Measurements from ENCODE around the gene DDX41. TPM values are rescaled to one million over a fixed set of nuclear protein-coding genes. Genes with fewer than 3 reads are reported as not detected.

DDX41 gene
- total RNA-seq, 1 experiment from 2014 or later = 136 TPM

DNA sequence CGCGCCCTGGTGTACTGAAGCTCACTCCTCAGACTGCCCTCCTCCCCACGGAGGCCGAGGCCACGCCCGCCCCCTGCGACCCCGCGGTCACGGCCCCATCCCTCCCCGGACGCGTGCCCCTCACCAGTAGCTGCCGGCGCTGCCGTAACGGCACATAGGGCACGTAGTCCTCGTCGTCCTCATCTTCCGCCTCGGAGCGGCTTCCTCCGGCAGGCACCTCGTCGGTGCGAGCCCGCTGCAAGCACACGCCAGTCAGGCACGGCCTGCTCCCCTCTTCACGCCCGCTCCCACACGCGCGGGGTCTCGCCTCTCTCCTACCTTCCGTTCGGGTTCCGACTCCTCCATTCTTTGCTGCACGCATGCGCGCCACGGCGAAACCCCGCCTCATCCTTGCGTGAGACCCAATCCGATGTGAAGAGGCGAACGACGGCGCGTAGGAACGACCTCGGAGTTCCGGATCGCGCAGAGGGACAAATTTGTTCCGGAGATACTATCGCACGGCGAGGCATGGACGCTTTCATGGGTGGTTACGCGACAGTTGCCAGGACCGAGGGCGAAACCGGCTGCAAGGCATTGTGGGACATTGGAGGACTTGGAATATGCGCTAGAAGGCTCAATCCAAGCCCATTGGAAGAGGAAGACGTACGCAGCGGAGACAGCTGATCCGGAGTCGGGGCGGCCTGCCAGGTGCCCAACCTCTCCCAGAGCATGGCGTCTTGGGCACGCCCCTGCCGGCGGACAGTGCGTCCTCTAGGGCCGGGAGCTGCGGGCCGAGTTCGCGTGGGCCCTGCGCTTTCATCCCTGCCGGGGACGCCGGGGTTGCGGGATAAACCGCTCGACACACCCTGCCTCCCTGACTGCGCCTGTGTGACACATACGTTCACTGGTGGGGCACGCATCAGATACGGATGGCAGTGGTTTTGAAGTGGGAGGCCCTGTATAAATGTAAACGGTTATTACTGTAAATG, at the start of gene DDX41 (continued):
- TF ChIP-seq, protein P1, sequence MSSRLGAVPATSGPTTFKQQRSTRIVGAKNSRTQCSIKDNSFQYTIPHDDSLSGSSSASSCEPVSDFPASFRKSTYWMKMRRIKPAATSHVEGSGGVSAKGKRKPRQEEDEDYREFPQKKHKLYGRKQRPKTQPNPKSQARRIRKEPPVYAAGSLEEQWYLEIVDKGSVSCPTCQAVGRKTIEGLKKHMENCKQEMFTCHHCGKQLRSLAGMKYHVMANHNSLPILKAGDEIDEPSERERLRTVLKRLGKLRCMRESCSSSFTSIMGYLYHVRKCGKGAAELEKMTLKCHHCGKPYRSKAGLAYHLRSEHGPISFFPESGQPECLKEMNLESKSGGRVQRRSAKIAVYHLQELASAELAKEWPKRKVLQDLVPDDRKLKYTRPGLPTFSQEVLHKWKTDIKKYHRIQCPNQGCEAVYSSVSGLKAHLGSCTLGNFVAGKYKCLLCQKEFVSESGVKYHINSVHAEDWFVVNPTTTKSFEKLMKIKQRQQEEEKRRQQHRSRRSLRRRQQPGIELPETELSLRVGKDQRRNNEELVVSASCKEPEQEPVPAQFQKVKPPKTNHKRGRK (CRISPR knock-in tag; IDR thresholded peaks at IDR 0.05; ENCODE audit: borderline replicate concordance) = no peak
- TF ChIP-seq HMGA2 (CRISPR knock-in tag; IDR thresholded peaks at IDR 0.05) = no peak
- no peak for TF ChIP-seq SMAD4 (CRISPR knock-in tag; IDR thresholded peaks at IDR 0.05)
- TF ChIP-seq NFE2L1 (CRISPR knock-in tag; IDR thresholded peaks at IDR 0.05) = peak; percentile 71; the same call in 1 of the 2 replicates
- TF ChIP-seq, protein P2, sequence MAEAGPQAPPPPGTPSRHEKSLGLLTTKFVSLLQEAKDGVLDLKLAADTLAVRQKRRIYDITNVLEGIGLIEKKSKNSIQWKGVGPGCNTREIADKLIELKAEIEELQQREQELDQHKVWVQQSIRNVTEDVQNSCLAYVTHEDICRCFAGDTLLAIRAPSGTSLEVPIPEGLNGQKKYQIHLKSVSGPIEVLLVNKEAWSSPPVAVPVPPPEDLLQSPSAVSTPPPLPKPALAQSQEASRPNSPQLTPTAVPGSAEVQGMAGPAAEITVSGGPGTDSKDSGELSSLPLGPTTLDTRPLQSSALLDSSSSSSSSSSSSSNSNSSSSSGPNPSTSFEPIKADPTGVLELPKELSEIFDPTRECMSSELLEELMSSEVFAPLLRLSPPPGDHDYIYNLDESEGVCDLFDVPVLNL (CRISPR knock-in tag; IDR thresholded peaks at IDR 0.05; ENCODE audit: borderline replicate concordance, low read depth) = peak; percentile 55; the same call in 1 of the 2 replicates
- TF ChIP-seq, protein P3, sequence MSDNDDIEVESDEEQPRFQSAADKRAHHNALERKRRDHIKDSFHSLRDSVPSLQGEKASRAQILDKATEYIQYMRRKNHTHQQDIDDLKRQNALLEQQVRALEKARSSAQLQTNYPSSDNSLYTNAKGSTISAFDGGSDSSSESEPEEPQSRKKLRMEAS (CRISPR knock-in tag; IDR thresholded peaks at IDR 0.05) = peak; percentile 96
- TF ChIP-seq ZNF232 (CRISPR knock-in tag; IDR thresholded peaks at IDR 0.05) = peak; percentile 88; the same call in 1 of the 2 replicates

DNA sequence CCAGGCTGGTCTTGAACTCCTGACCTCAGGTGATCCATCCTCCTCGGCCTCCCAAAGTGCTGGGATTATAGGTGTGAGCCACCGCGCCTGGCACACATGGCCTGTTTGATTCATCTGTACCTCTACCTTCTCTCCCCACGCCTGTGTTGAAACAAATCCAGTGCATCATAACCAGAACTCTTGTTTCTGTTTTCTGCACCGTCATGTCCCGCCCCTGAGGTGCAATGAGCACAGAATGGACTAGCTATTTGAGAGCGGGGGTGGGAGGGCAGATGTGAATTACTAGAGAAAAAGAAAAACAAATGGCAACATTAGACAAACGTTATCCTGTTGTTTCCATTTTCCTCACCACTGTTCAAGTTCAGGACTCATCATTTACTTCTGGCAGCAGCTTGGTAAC, 48.3 kb upstream of the DDX41 start:
- POLR2A ChIA-PET = no interaction called here
- H3K27ac Mint-ChIP-seq = no peak overlapping the region
- H3K27me3 Mint-ChIP-seq (ENCODE audit: low read depth) = peaks cover 43% of the 10 kb centered on the region
- H3K36me3 Mint-ChIP-seq = peaks cover 12% of the 10 kb centered on the region
- CTCF ChIA-PET = no interaction called here
- DNase-seq (ENCODE audit: low spot score) (no peak), ATAC-seq (no peak)
- no peak overlapping the region for H3K4me3 Mint-ChIP-seq
- peaks cover 24% of the 10 kb centered on the region for H3K9me3 Mint-ChIP-seq
- H3K4me1 Mint-ChIP-seq = peaks cover 2% of the 10 kb centered on the region; the same call in 1 of the 2 replicates
- TF ChIP-seq RELA (CRISPR knock-in tag; IDR thresholded peaks at IDR 0.05; ENCODE audit: borderline replicate concordance) = no peak
- TF ChIP-seq ELF4 (CRISPR knock-in tag; IDR thresholded peaks at IDR 0.05; ENCODE audit: low read depth) = no peak
- TF ChIP-seq, protein P2 (CRISPR knock-in tag; IDR thresholded peaks at IDR 0.05; ENCODE audit: borderline replicate concordance, low read depth) = no peak
- TF ChIP-seq, protein P1 (CRISPR knock-in tag; IDR thresholded peaks at IDR 0.05; ENCODE audit: borderline replicate concordance) = no peak
- TF ChIP-seq ZNF121 (CRISPR knock-in tag; IDR thresholded peaks at IDR 0.05) = no peak
- TF ChIP-seq, protein P4, sequence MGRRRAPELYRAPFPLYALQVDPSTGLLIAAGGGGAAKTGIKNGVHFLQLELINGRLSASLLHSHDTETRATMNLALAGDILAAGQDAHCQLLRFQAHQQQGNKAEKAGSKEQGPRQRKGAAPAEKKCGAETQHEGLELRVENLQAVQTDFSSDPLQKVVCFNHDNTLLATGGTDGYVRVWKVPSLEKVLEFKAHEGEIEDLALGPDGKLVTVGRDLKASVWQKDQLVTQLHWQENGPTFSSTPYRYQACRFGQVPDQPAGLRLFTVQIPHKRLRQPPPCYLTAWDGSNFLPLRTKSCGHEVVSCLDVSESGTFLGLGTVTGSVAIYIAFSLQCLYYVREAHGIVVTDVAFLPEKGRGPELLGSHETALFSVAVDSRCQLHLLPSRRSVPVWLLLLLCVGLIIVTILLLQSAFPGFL (CRISPR knock-in tag; IDR thresholded peaks at IDR 0.05; ENCODE audit: borderline replicate concordance) = no peak
- TF ChIP-seq, protein P5, sequence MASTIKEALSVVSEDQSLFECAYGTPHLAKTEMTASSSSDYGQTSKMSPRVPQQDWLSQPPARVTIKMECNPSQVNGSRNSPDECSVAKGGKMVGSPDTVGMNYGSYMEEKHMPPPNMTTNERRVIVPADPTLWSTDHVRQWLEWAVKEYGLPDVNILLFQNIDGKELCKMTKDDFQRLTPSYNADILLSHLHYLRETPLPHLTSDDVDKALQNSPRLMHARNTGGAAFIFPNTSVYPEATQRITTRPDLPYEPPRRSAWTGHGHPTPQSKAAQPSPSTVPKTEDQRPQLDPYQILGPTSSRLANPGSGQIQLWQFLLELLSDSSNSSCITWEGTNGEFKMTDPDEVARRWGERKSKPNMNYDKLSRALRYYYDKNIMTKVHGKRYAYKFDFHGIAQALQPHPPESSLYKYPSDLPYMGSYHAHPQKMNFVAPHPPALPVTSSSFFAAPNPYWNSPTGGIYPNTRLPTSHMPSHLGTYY (CRISPR knock-in tag; IDR thresholded peaks at IDR 0.05) = no peak
- TF ChIP-seq FOXK1 (CRISPR knock-in tag; IDR thresholded peaks at IDR 0.05) = no peak
- TF ChIP-seq ZNF317 (CRISPR knock-in tag; IDR thresholded peaks at IDR 0.05; ENCODE audit: borderline replicate concordance, low read depth) = no peak
- TF ChIP-seq, protein P6, sequence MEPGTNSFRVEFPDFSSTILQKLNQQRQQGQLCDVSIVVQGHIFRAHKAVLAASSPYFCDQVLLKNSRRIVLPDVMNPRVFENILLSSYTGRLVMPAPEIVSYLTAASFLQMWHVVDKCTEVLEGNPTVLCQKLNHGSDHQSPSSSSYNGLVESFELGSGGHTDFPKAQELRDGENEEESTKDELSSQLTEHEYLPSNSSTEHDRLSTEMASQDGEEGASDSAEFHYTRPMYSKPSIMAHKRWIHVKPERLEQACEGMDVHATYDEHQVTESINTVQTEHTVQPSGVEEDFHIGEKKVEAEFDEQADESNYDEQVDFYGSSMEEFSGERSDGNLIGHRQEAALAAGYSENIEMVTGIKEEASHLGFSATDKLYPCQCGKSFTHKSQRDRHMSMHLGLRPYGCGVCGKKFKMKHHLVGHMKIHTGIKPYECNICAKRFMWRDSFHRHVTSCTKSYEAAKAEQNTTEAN (CRISPR knock-in tag; IDR thresholded peaks at IDR 0.05) = no peak
- TF ChIP-seq, protein P7, sequence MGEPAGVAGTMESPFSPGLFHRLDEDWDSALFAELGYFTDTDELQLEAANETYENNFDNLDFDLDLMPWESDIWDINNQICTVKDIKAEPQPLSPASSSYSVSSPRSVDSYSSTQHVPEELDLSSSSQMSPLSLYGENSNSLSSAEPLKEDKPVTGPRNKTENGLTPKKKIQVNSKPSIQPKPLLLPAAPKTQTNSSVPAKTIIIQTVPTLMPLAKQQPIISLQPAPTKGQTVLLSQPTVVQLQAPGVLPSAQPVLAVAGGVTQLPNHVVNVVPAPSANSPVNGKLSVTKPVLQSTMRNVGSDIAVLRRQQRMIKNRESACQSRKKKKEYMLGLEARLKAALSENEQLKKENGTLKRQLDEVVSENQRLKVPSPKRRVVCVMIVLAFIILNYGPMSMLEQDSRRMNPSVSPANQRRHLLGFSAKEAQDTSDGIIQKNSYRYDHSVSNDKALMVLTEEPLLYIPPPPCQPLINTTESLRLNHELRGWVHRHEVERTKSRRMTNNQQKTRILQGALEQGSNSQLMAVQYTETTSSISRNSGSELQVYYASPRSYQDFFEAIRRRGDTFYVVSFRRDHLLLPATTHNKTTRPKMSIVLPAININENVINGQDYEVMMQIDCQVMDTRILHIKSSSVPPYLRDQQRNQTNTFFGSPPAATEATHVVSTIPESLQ (CRISPR knock-in tag; IDR thresholded peaks at IDR 0.05) = no peak
- TF ChIP-seq, protein P8, sequence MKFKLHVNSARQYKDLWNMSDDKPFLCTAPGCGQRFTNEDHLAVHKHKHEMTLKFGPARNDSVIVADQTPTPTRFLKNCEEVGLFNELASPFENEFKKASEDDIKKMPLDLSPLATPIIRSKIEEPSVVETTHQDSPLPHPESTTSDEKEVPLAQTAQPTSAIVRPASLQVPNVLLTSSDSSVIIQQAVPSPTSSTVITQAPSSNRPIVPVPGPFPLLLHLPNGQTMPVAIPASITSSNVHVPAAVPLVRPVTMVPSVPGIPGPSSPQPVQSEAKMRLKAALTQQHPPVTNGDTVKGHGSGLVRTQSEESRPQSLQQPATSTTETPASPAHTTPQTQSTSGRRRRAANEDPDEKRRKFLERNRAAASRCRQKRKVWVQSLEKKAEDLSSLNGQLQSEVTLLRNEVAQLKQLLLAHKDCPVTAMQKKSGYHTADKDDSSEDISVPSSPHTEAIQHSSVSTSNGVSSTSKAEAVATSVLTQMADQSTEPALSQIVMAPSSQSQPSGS (CRISPR knock-in tag; IDR thresholded peaks at IDR 0.05; ENCODE audit: borderline replicate concordance, low read depth) = no peak
- TF ChIP-seq GRHL2 (CRISPR knock-in tag; IDR thresholded peaks at IDR 0.05; ENCODE audit: insufficient replicate concordance, severe bottlenecking) = no peak
- TF ChIP-seq ZNF423 (CRISPR knock-in tag; IDR thresholded peaks at IDR 0.05) = no peak
- TF ChIP-seq IRF2 (CRISPR knock-in tag; IDR thresholded peaks at IDR 0.05; ENCODE audit: borderline replicate concordance, low read depth) = no peak

Data from WTC11 (cell line).